Measurements from ENCODE around the gene CT45A5.
"Not testable (repeated sequence)": the region's sequence is repeated elsewhere in the genome, so short reads cannot be mapped to it uniquely, and the experiment has no call there.

The CT45A5 gene

GRCh38 chrX:135785403-135785802 lies at the start of gene CT45A5:
Gene CT45A5, minus strand, starts transcription at chrX:135785503. Its CDS starts 3,774 bp downstream, at chrX:135781729.
- not testable (repeated sequence) for DNase-seq

- DNase-seq: not testable (repeated sequence)
Measured at GRCh38 chrX:135819912-135820311, 34.6 kb upstream of the CT45A5 start, which contains the start of gene CT45A2. Gene CT45A2, minus strand, starts transcription at chrX:135820012. Its CDS starts 3,747 bp downstream, at chrX:135816265.

- DNase-seq: not testable (repeated sequence)
Measured at GRCh38 chrX:135802687-135803086, 17.4 kb upstream of the CT45A5 start, which contains the start of gene CT45A6. Gene CT45A6, minus strand, starts transcription at chrX:135802787. Its CDS starts 3,794 bp downstream, at chrX:135798993.

GRCh38 chrX:135768091-135768490 lies 17.2 kb downstream of the CT45A5 start, which contains the start of gene CT45A3:
Gene CT45A3, minus strand, starts transcription at chrX:135768191. Its CDS starts 3,747 bp downstream, at chrX:135764444.
- DNase-seq: not testable (repeated sequence)

GRCh38 chrX:135744739-135745138 lies 40.6 kb downstream of the CT45A5 start:
- not testable (repeated sequence) for DNase-seq

- no peak for DNase-seq
Measured at GRCh38 chrX:135741192-135741715, 44.0 kb downstream of the CT45A5 start.

GRCh38 chrX:135740681-135741149 lies 44.6 kb downstream of the CT45A5 start:
- peak; percentile 56 for DNase-seq

GRCh38 chrX:135737366-135738071 lies 47.8 kb downstream of the CT45A5 start:
- no peak for DNase-seq

GRCh38 chrX:135734666-135735065 lies 50.6 kb downstream of the CT45A5 start:
- DNase-seq: not testable (repeated sequence)
